T-cell (primary cell): ENCODE results near the gene HERC4. TPM values are rescaled to one million over a fixed set of nuclear protein-coding genes. Genes with fewer than 3 reads are reported as not detected.

Experiments
- ATAC-seq, 4 experiments: fragments of 200-7000 bp in 3 of 4; fragments of 150-1000 bp in 1 of 4; cut with Tn5 transposase; replicated peaks in 1 of 4; 1 replicate in 3 of 4; 2 replicates in 1 of 4; pipeline ENCODE4 v1.10.0; 2021; ENCODE audit warnings: moderate library complexity in 3 of 4, mild to moderate bottlenecking in 2 of 4, moderate number of reproducible peaks in 1 of 4
- CTCF ChIA-PET, 2 donors: fragments of 300-600 bp; sonication (Branson Sonifier 250); formaldehyde crosslinking; loops; one replicate each; lab custom pipeline; 2022; ENCODE audit warnings: antibody characterized with exemption in 2 of 2; lab: Charles Lee
- POLR2A ChIA-PET, 2 donors: fragments of 300-600 bp; sonication (Branson Sonifier 250); formaldehyde crosslinking; loops; one replicate each; lab custom pipeline; 2022; ENCODE audit warnings: antibody characterized with exemption in 2 of 2; lab: Charles Lee
- DNase-seq, 35 experiments: peaks; one replicate each; pipeline versions ENCODE4 v3.0.0 to v3.0.0-alpha.2; 2013 to 2023
- H3K27ac ChIP-seq: one replicate; pipeline ENCODE4 v1.5.1; 2013; ENCODE audit warnings: low read length
- H3K27me3 ChIP-seq, 2 experiments: replicated peaks in 1 of 2; 1 replicate in 1 of 2; 2 replicates in 1 of 2; pipeline versions ENCODE4 v1.6.1 to v1.7.0; 2013; ENCODE audit warnings: low read length in 1 of 2, mixed read lengths in 1 of 2; ENCODE audit not compliant: control insufficient read depth in 2 of 2, insufficient read depth in 2 of 2; ENCODE audit errors: extremely low read depth in 1 of 2
- H3K36me3 ChIP-seq, 2 donors: 1 replicate in 1 of 2; 2 replicates in 1 of 2; pipeline versions ENCODE4 v1.6.1 to v1.7.0; 2013; ENCODE audit warnings: low read length in 1 of 2; ENCODE audit not compliant: control insufficient read depth in 2 of 2, insufficient read depth in 1 of 2; ENCODE audit errors: extremely low read depth in 1 of 2
- H3K4me1 ChIP-seq, 2 experiments: 1 replicate in 1 of 2; 2 replicates in 1 of 2; pipeline versions ENCODE4 v1.6.1 to v1.7.0; 2013; ENCODE audit warnings: low read length in 2 of 2, mixed read lengths in 1 of 2; ENCODE audit not compliant: insufficient read depth in 2 of 2, control insufficient read depth in 1 of 2; ENCODE audit errors: extremely low read depth in 1 of 2
- H3K4me3 ChIP-seq, 2 donors: 1 replicate in 1 of 2; 2 replicates in 1 of 2; pipeline versions ENCODE4 v1.5.1 to v1.7.0; 2013; ENCODE audit warnings: mild to moderate bottlenecking in 2 of 2, low read length in 1 of 2, moderate library complexity in 1 of 2; ENCODE audit not compliant: control insufficient read depth in 1 of 2; ENCODE audit errors: extremely low read depth in 1 of 2
- H3K9me3 ChIP-seq: 2 replicates; pipeline ENCODE4 v1.7.0; 2013
- H3K27ac Mint-ChIP-seq, 2 donors: one replicate each; pipeline ENCODE4 v1.8.0; 2020 to 2021; ENCODE audit warnings: mild to moderate bottlenecking in 2 of 2, mixed read lengths in 2 of 2
- H3K27me3 Mint-ChIP-seq, 2 donors: one replicate each; pipeline ENCODE4 v1.8.0; 2021 to 2022; ENCODE audit warnings: mixed read lengths in 2 of 2
- H3K36me3 Mint-ChIP-seq: one replicate; pipeline ENCODE4 v1.8.0; 2021; ENCODE audit warnings: mixed read lengths
- H3K4me1 Mint-ChIP-seq, 3 donors: one replicate each; pipeline ENCODE4 v1.8.0; 2020 to 2022; ENCODE audit warnings: mixed read lengths in 3 of 3, mild to moderate bottlenecking in 1 of 3
- H3K4me3 Mint-ChIP-seq, 3 donors: one replicate each; pipeline ENCODE4 v1.8.0; 2020 to 2022; ENCODE audit warnings: mild to moderate bottlenecking in 3 of 3, mixed read lengths in 3 of 3, moderate library complexity in 3 of 3
- H3K9me3 Mint-ChIP-seq, 3 donors: one replicate each; pipeline ENCODE4 v1.8.0; 2020 to 2022; ENCODE audit warnings: mixed read lengths in 3 of 3
- WGBS: methylation state at CpG from one replicate; pipeline ENCODE4 v1.1.5; 2013; ENCODE audit warnings: missing lambda C conversion rate; ENCODE audit not compliant: insufficient coverage; 5-methylcytosine and 5-hydroxymethylcytosine counted together
- total RNA-seq, 35 experiments: library from RNA in 6 of 35; stranded (reverse) in 6 of 35; fragments of 120-200 nt in 1 of 35; gene quantifications; one replicate each; pipeline versions ENCODE4 v1.2.1 to v1.2.4 and lab custom pipeline; 2013 to 2026

Gene HERC4
- total RNA-seq, 5 donors from 2014 or later (not counting 1 experiment from before 2014, with no cell fraction given): 63.0 to 81.6 (median 77.5) TPM

DNA sequence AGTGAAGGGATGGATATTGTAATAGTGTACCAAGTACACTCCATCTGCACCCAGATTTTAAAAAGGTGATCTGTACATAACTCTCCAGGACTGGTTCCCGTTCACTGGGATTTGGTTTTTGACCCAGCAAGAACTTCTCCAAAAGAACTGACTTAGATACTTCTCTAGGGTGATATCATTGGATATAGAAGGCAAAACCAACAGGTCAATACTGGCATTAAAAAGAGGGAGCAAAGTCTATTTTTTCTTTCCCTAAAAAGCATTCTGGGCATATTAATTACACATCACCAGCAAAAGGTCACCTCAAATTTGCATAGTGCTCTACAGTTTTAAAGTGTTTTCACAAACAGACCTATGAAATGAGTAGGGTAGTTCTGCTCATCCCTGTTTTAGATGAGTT lies 37.8 kb upstream of the HERC4 start:
- no peaks in the 10 kb centered on the region for H3K9me3 Mint-ChIP-seq
- Histone ChIP-seq H3K4me3 (no peak overlapping the region), H3K9me3 (no peaks in the 10 kb centered on the region), H3K4me1 (no peaks in the 10 kb centered on the region), H3K27ac (no peak overlapping the region), H3K36me3 (no peaks in the 10 kb centered on the region), H3K27me3 (peaks cover 0 to 5% of the 10 kb centered on the region in 2 experiments)
- H3K4me1 Mint-ChIP-seq: no peaks in the 10 kb centered on the region
- H3K4me3 Mint-ChIP-seq: no peak overlapping the region
- no CpG with 5 or more reads among the region's 1 CpG for WGBS
- ATAC-seq (no peak), DNase-seq (no peak)
- no peaks in the 10 kb centered on the region for H3K36me3 Mint-ChIP-seq
- ChIA-PET CTCF (interaction anchor here in 1 of 2 donors (0.7 kb wide), 1 partner anchor 7 kb away, joined by 4 read pairs; no protein-coding TSS in a partner anchor), POLR2A (no interaction called here)
- peaks cover 7% of the 10 kb centered on the region in 2 donors for H3K27me3 Mint-ChIP-seq
- H3K27ac Mint-ChIP-seq: no peak overlapping the region

DNA sequence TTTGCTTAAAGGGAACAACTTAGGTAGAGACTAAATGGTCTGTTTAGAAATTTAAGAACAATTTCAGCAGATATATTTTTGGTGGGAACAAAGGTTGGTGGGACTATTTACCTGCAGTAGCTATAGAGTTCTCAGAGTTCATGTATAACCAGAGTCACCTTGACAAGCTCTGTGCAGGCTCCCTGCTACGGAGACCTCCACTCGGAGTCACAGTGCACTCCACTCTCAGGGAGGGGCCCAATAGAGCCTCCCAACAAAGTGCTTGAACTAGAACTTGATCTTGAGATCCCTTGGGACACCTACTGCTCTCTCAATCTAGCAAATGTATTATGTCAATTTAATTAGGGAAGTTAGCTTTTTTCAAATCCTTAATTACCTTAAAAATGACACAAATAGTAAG lies 36.5 kb upstream of the HERC4 start:
- Histone ChIP-seq H3K27ac (no peak overlapping the region), H3K36me3 (no peaks in the 10 kb centered on the region), H3K4me1 (no peaks in the 10 kb centered on the region), H3K4me3 (no peak overlapping the region), H3K9me3 (no peaks in the 10 kb centered on the region), H3K27me3 (peaks cover 0 to 3% of the 10 kb centered on the region in 2 experiments)
- Mint-ChIP-seq H3K27ac (no peak overlapping the region), H3K36me3 (no peaks in the 10 kb centered on the region), H3K9me3 (no peaks in the 10 kb centered on the region), H3K4me1 (no peaks in the 10 kb centered on the region), H3K4me3 (no peak overlapping the region), H3K27me3 (peaks cover 7% of the 10 kb centered on the region in 2 donors)
- ChIA-PET POLR2A (no interaction called here), CTCF (no interaction called here)
- no peak for DNase-seq
- ATAC-seq: no peak
- 75% methylated on average over 2 of the region's 2 CpGs for WGBS

GRCh38 chr10:68110027-68110426 lies 34.9 kb upstream of the HERC4 start:
- H3K36me3 Mint-ChIP-seq: no peaks in the 10 kb centered on the region
- Histone ChIP-seq H3K4me1 (no peaks in the 10 kb centered on the region), H3K27ac (no peak overlapping the region), H3K4me3 (no peak overlapping the region), H3K27me3 (peaks cover 0 to 3% of the 10 kb centered on the region in 2 experiments), H3K36me3 (no peaks in the 10 kb centered on the region), H3K9me3 (no peaks in the 10 kb centered on the region)
- no peak for DNase-seq
- no CpG with 5 or more reads among the region's 2 CpGs for WGBS
- no peak overlapping the region for H3K27ac Mint-ChIP-seq
- no peak for ATAC-seq
- H3K4me3 Mint-ChIP-seq: no peak overlapping the region
- POLR2A ChIA-PET: no interaction called here
- peaks cover 0 to 7% of the 10 kb centered on the region in 2 donors for H3K27me3 Mint-ChIP-seq
- CTCF ChIA-PET: no interaction called here
- no peaks in the 10 kb centered on the region for H3K9me3 Mint-ChIP-seq
- H3K4me1 Mint-ChIP-seq: no peaks in the 10 kb centered on the region

DNA sequence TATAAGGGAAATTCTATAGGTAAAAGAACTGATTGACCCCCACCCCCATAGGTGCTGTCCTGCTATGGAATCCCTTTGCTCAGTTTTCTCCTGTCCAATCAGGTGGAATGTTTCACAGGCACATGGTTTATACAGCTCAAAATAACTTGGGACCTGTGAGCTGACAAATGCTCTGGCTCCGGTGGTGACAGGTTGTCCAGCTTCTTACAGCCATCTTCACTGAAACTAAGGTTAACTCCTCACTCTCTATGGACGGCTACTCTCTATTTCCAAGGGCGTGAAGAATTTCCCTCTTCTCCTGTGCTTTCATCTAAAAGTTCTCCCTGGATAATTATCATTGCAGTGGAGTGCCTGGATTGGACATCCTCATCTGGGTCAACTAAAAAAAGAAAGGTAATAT lies 34.2 kb upstream of the HERC4 start, which contains the start of gene MYPN:
MYPN (plus strand) TSS at position 158 of the 400 bp plus-strand sequence. CDS start 11,951 bp downstream, outside the sequence.
- no peaks in the 10 kb centered on the region for H3K4me1 ChIP-seq
- no peak within 1 kb of the TSS for H3K27ac Mint-ChIP-seq
- no peaks in the 10 kb centered on the region for H3K9me3 ChIP-seq
- ChIA-PET CTCF (no interaction called here), POLR2A (no interaction called here)
- H3K27me3 ChIP-seq: peaks cover 0 to 3% of the 10 kb centered on the region in 2 experiments
- no peak within 1 kb of the TSS for H3K4me3 Mint-ChIP-seq
- H3K4me1 Mint-ChIP-seq: no peaks in the 10 kb centered on the region
- H3K4me3 ChIP-seq: no peak within 1 kb of the TSS
- no peak within 1 kb of the TSS for H3K27ac ChIP-seq
- no peaks in the 10 kb centered on the region for H3K36me3 Mint-ChIP-seq
- no peaks in the 10 kb centered on the region for H3K9me3 Mint-ChIP-seq
- DNase-seq: no peak
- no peak for ATAC-seq
- no peaks in the 10 kb centered on the region for H3K36me3 ChIP-seq
- 90% methylated on average over 1 of the region's 3 CpGs for WGBS
- H3K27me3 Mint-ChIP-seq: peaks cover 0 to 7% of the 10 kb centered on the region in 2 donors

DNA sequence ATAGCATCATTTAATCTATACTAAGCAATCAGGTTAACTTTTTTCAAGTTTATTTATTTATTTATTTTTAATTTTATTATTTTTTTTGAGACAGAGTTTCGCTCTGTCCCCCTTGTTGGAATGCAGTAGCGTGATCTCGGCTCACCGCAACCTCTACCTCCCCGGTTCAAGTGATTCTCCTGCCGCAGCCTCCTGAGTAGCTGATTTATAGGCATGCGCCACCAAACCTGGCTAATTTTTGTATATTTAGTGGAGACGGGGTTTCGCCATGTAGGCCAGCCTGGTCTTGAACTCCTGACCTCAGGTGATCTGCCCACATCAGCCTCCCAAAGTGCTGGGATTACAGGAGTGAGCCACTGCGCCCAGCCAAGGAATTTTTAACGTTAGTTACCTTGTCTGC lies 33.6 kb upstream of the HERC4 start:
- DNase-seq (no peak), ATAC-seq (no peak)
- Histone ChIP-seq H3K4me1 (no peaks in the 10 kb centered on the region), H3K9me3 (no peaks in the 10 kb centered on the region), H3K27me3 (peaks cover 0 to 3% of the 10 kb centered on the region in 2 experiments), H3K27ac (no peak overlapping the region), H3K36me3 (no peaks in the 10 kb centered on the region), H3K4me3 (no peak overlapping the region)
- POLR2A ChIA-PET: no interaction called here
- Mint-ChIP-seq H3K4me3 (no peak overlapping the region), H3K27ac (no peak overlapping the region), H3K4me1 (no peaks in the 10 kb centered on the region), H3K36me3 (no peaks in the 10 kb centered on the region), H3K27me3 (peaks cover 0 to 7% of the 10 kb centered on the region in 2 donors), H3K9me3 (no peaks in the 10 kb centered on the region)
- CTCF ChIA-PET: no interaction called here
- WGBS: 98% methylated on average over 4 of the region's 11 CpGs

DNA sequence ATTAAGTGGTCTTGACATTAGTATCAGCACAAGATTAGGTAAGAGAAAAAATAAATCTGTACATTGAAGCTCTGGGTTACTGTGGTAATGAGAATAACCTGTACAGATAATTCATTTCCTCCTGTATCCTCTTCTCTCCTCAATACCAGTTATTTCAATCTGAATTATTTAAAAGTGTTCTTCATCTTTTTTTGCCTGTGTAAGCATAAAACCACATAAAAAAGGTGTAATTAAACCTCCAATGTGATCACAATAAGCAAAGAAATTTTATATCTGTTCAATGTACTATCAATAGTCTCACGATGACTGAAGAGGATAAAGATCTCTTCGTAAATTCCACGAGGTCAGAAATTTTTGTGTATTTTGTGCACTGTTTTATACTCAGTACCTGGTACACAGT lies 33.0 kb upstream of the HERC4 start:
- ATAC-seq (no peak), DNase-seq (no peak)
- Mint-ChIP-seq H3K27ac (no peak overlapping the region), H3K9me3 (no peaks in the 10 kb centered on the region), H3K4me1 (no peaks in the 10 kb centered on the region), H3K27me3 (peaks cover 0 to 7% of the 10 kb centered on the region in 2 donors), H3K4me3 (no peak overlapping the region), H3K36me3 (no peaks in the 10 kb centered on the region)
- CTCF ChIA-PET: no interaction called here
- Histone ChIP-seq H3K27me3 (peaks cover 0 to 3% of the 10 kb centered on the region in 2 experiments), H3K27ac (no peak overlapping the region), H3K4me1 (no peaks in the 10 kb centered on the region), H3K4me3 (no peak overlapping the region), H3K9me3 (no peaks in the 10 kb centered on the region), H3K36me3 (no peaks in the 10 kb centered on the region)
- no CpG with 5 or more reads among the region's 3 CpGs for WGBS
- POLR2A ChIA-PET: no interaction called here
